Measurements from ENCODE around the gene INTS14.

DNA sequence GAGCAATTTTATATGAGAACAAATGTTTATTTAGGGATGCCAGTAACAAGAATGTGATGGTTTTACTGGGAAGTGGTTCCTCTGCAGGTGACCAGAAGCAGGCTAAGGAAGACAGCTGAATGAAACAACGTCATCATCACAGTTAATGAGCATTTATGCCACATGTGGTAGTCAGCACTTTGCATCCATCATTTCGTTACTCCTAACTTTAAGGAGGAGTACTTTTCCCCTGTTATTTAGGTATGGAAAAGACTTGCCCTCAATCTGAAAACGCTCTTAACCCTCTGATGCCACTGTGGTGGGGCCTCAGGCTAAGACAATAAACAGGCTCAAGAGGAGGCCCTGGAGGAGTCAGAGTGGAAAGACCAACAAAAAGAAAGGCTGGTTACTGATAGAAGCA, 31.2 kb downstream of the INTS14 start:
- TF ChIP-seq, protein P1, sequence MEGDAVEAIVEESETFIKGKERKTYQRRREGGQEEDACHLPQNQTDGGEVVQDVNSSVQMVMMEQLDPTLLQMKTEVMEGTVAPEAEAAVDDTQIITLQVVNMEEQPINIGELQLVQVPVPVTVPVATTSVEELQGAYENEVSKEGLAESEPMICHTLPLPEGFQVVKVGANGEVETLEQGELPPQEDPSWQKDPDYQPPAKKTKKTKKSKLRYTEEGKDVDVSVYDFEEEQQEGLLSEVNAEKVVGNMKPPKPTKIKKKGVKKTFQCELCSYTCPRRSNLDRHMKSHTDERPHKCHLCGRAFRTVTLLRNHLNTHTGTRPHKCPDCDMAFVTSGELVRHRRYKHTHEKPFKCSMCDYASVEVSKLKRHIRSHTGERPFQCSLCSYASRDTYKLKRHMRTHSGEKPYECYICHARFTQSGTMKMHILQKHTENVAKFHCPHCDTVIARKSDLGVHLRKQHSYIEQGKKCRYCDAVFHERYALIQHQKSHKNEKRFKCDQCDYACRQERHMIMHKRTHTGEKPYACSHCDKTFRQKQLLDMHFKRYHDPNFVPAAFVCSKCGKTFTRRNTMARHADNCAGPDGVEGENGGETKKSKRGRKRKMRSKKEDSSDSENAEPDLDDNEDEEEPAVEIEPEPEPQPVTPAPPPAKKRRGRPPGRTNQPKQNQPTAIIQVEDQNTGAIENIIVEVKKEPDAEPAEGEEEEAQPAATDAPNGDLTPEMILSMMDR (IDR thresholded peaks at IDR 0.05; ENCODE audit: insufficient read depth, low read length, poor library complexity, severe bottlenecking) = no peak
- TF ChIP-seq EZH2phosphoT487 (conservative IDR thresholded peaks at IDR 0.05; ENCODE audit: low read length) = no peak
